Loucy (cell line): Measurements from ENCODE around the gene NANOS3.

Experiments
- H2AFZ ChIP-seq: fragments of 200-600 bp; sonication (generic); 2 replicates; pipeline ENCODE4 v1.6.0; 2016; ENCODE audit warnings: antibody characterized with exemption, mild to moderate bottlenecking, low read length, moderate library complexity
- H3F3A ChIP-seq: fragments of 200-600 bp; 2 replicates; pipeline ENCODE4 v1.6.0; 2016; ENCODE audit warnings: antibody characterized with exemption, low read depth, mild to moderate bottlenecking
- H3K27me3 ChIP-seq: fragments of 200-600 bp; sonication (generic); 2 replicates; pipeline ENCODE4 v1.6.1; 2014; ENCODE audit warnings: low read length, mild to moderate bottlenecking; ENCODE audit not compliant: insufficient read depth, poor library complexity, severe bottlenecking
- H3K36me3 ChIP-seq: fragments of 200-600 bp; sonication (generic); 2 replicates; pipeline ENCODE4 v1.6.1; 2016; ENCODE audit warnings: low read length; ENCODE audit not compliant: insufficient read depth
- H3K4me1 ChIP-seq: fragments of 200-600 bp; sonication (generic); 2 replicates; pipeline ENCODE4 v1.5.1; 2014; ENCODE audit warnings: low read length, mild to moderate bottlenecking; ENCODE audit not compliant: insufficient read depth, poor library complexity, severe bottlenecking
- H3K4me2 ChIP-seq: fragments of 200-600 bp; sonication (generic); 2 replicates; pipeline ENCODE4 v1.6.0; 2014; ENCODE audit warnings: antibody characterized with exemption, low read length, low read depth, mild to moderate bottlenecking; ENCODE audit not compliant: poor library complexity, severe bottlenecking
- H3K4me3 ChIP-seq: fragments of 200-600 bp; sonication (generic); 2 replicates; pipeline ENCODE4 v1.5.1; 2014; ENCODE audit warnings: low read length, mild to moderate bottlenecking, mixed read lengths; ENCODE audit not compliant: poor library complexity, severe bottlenecking
- H3K79me2 ChIP-seq: fragments of 200-600 bp; sonication (generic); 2 replicates; pipeline ENCODE4 v1.6.1; 2014; ENCODE audit warnings: low read length; ENCODE audit not compliant: insufficient read depth
- H3K9ac ChIP-seq: fragments of 200-600 bp; sonication (generic); 2 replicates; pipeline ENCODE4 v1.6.0; 2014; ENCODE audit warnings: mild to moderate bottlenecking, low read depth, low read length, moderate library complexity; ENCODE audit not compliant: poor library complexity, severe bottlenecking
- H3K9me2 ChIP-seq: fragments of 200-600 bp; sonication (generic); replicated peaks from 2 replicates; pipeline ENCODE4 v1.6.1; 2016; ENCODE audit warnings: low read depth, low read length, mixed read lengths
- H3K9me3 ChIP-seq: fragments of 200-600 bp; sonication (generic); 2 replicates; pipeline ENCODE4 v1.6.1; 2014; ENCODE audit warnings: mild to moderate bottlenecking, antibody characterized with exemption, low read length, low read depth; ENCODE audit not compliant: insufficient read depth
- H4K20me1 ChIP-seq: fragments of 200-600 bp; sonication (generic); 2 replicates; pipeline ENCODE4 v1.6.0; 2014; ENCODE audit warnings: antibody characterized with exemption, low read length, mild to moderate bottlenecking; ENCODE audit not compliant: insufficient read depth, poor library complexity, severe bottlenecking
- EZH2phosphoT487 ChIP-seq: fragments of 200-600 bp; IDR thresholded peaks from 2 replicates; pipeline ENCODE4 v1.6.1; 2018; ENCODE audit warnings: antibody characterized with exemption, mild to moderate bottlenecking, moderate library complexity, borderline replicate concordance
- TF ChIP-seq, protein P1 (sequence below): fragments of 200-600 bp; sonication (generic); conservative IDR thresholded peaks from 2 replicates; pipeline ENCODE4 v1.5.1; 2014; ENCODE audit warnings: mild to moderate bottlenecking, antibody characterized with exemption, low read length

Gene NANOS3

DNA sequence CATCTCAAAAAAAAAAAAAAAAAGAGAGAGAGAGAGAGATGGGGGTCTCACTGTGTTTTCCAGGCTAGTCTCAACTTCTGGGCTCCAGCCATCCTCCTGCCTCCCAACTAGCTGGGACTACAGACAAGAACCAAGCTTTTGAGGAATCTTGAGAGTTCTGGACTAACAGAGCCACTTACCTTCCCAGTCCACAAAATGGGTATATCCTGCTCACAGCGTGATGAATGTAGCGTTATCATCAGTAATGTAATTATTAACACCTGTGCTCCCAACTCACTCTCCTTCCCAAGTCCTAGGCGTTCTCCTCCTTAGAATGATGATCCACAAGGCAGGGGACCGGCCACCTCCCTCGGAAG lies 4.6 kb upstream of the NANOS3 start:
- no peak overlapping the region for H3K4me3 ChIP-seq
- H3F3A ChIP-seq: no peaks in the 10 kb centered on the region
- H3K9me2 ChIP-seq: no peaks in the 10 kb centered on the region
- H3K4me2 ChIP-seq: no peak overlapping the region
- H3K9me3 ChIP-seq: no peaks in the 10 kb centered on the region
- TF ChIP-seq, protein P1, sequence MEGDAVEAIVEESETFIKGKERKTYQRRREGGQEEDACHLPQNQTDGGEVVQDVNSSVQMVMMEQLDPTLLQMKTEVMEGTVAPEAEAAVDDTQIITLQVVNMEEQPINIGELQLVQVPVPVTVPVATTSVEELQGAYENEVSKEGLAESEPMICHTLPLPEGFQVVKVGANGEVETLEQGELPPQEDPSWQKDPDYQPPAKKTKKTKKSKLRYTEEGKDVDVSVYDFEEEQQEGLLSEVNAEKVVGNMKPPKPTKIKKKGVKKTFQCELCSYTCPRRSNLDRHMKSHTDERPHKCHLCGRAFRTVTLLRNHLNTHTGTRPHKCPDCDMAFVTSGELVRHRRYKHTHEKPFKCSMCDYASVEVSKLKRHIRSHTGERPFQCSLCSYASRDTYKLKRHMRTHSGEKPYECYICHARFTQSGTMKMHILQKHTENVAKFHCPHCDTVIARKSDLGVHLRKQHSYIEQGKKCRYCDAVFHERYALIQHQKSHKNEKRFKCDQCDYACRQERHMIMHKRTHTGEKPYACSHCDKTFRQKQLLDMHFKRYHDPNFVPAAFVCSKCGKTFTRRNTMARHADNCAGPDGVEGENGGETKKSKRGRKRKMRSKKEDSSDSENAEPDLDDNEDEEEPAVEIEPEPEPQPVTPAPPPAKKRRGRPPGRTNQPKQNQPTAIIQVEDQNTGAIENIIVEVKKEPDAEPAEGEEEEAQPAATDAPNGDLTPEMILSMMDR: no peak
- TF ChIP-seq EZH2phosphoT487: no peak
- H3K79me2 ChIP-seq: peaks cover 51% of the 10 kb centered on the region
- H3K36me3 ChIP-seq: no peaks in the 10 kb centered on the region; the same call in 1 of the 2 replicates
- H3K27me3 ChIP-seq: no peaks in the 10 kb centered on the region
- H3K4me1 ChIP-seq: peaks cover 5% of the 10 kb centered on the region
- peaks cover 7% of the 10 kb centered on the region for H4K20me1 ChIP-seq
- H3K9ac ChIP-seq: no peak overlapping the region
- no peak overlapping the region for H2AFZ ChIP-seq

DNA sequence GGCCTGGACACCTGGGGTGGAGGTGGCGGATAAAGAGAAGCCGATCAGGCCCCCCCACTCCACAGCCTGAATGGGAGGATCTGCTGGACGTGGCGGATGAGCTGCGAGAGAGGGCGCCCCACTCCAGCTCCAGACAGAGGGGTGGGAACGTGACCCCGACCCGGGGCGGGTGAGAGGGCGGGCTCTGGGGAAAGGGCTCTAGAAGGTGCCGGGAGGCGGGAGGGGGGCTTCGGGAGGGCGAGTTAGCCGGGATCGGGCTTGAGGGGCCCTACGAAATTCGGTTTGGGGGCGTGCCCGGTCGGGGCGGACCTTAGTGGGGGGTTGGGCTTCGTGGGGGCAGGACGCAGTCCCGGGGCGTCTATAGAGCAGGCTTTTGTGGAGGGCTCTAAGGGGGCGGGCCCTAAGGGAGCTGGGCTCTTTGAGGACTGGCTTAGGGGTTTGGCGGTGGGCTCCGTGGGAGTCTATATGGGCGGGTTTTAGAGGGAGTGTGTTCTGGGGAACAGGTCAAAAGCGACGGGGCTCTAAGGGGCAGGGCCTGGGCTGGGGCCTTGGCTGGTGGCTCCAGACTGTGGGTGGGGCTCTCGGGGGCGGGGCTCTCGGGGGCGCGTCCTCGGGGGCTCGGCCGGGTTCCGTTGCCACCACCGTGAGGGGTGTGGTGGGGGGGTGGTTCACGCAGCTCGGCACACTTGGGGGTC lies 4.1 kb upstream of the NANOS3 start:
- Histone ChIP-seq H3K9ac (no peak overlapping the region), H3K27me3 (no peaks in the 10 kb centered on the region)

DNA sequence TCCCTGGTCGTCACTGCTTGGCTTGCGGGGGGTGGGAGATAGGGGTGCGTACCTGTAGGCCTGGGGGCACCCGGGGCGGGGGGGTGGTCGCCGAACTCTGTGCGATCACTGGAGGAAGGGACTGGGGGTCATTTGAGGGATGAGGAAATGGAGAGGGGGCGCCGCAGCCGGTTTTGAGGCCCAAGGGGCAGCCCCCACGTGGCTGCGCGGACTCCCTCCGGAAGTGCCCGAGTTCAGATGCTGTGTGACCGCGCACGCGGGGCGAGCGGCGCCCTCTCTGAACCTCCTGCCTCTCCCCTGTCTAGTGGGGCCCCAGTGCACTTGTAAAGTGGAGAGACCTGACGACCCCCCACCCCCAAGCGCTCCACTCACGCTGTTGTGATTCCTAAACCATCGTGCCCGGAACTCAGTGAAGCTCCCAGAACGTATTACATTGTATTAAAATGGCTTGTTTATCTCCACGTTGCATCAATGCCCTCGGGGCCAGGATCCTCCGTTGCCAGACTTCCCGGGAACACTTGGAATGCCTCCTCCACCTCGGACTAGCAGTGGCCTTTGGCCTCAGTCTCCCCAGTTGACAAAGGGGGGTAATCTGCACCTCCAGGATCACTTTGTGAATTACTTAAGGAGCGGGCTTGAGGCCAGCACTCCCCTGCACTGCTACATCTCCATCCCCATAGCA lies 3.0 kb upstream of the NANOS3 start:
- no peak overlapping the region for H3K4me2 ChIP-seq
- H3K9me2 ChIP-seq: no peaks in the 10 kb centered on the region
- no peaks in the 10 kb centered on the region for H3F3A ChIP-seq
- H3K79me2 ChIP-seq: peaks cover 34% of the 10 kb centered on the region; the same call in 1 of the 2 replicates
- H3K4me3 ChIP-seq: no peak overlapping the region
- no peaks in the 10 kb centered on the region for H3K9me3 ChIP-seq
- no peaks in the 10 kb centered on the region; the same call in 1 of the 2 replicates for H3K36me3 ChIP-seq
- no peaks in the 10 kb centered on the region for H3K4me1 ChIP-seq
- H3K9ac ChIP-seq: no peak overlapping the region
- H4K20me1 ChIP-seq: peaks cover 7% of the 10 kb centered on the region
- H2AFZ ChIP-seq: no peak overlapping the region
- no peaks in the 10 kb centered on the region for H3K27me3 ChIP-seq
- TF ChIP-seq EZH2phosphoT487: no peak
- TF ChIP-seq, protein P1: no peak

More for the DNA sequence above, 4.1 kb upstream of the NANOS3 start:
- peaks cover 5% of the 10 kb centered on the region for H3K4me1 ChIP-seq
- H2AFZ ChIP-seq: no peak overlapping the region
- H3F3A ChIP-seq: no peaks in the 10 kb centered on the region
- H4K20me1 ChIP-seq: peaks cover 7% of the 10 kb centered on the region
- H3K79me2 ChIP-seq: peaks cover 45% of the 10 kb centered on the region; the same call in 1 of the 2 replicates
- no peaks in the 10 kb centered on the region; the same call in 1 of the 2 replicates for H3K36me3 ChIP-seq
- H3K4me3 ChIP-seq: no peak overlapping the region
- TF ChIP-seq, protein P1: no peak
- TF ChIP-seq EZH2phosphoT487: no peak
- H3K9me2 ChIP-seq: no peaks in the 10 kb centered on the region
- no peak overlapping the region for H3K4me2 ChIP-seq
- H3K9me3 ChIP-seq: no peaks in the 10 kb centered on the region
